HG03159 (cell line): ENCODE results near the gene POLR3K.

ENCODE experiments used
- ATAC-seq: cut with Tn5 transposase; IDR thresholded peaks from one replicate; pipeline ENCODE4 v1.9.1; 2021; ENCODE audit warnings: mild to moderate bottlenecking, moderate library complexity; ENCODE audit not compliant: unreplicated experiment

Gene POLR3K

DNA sequence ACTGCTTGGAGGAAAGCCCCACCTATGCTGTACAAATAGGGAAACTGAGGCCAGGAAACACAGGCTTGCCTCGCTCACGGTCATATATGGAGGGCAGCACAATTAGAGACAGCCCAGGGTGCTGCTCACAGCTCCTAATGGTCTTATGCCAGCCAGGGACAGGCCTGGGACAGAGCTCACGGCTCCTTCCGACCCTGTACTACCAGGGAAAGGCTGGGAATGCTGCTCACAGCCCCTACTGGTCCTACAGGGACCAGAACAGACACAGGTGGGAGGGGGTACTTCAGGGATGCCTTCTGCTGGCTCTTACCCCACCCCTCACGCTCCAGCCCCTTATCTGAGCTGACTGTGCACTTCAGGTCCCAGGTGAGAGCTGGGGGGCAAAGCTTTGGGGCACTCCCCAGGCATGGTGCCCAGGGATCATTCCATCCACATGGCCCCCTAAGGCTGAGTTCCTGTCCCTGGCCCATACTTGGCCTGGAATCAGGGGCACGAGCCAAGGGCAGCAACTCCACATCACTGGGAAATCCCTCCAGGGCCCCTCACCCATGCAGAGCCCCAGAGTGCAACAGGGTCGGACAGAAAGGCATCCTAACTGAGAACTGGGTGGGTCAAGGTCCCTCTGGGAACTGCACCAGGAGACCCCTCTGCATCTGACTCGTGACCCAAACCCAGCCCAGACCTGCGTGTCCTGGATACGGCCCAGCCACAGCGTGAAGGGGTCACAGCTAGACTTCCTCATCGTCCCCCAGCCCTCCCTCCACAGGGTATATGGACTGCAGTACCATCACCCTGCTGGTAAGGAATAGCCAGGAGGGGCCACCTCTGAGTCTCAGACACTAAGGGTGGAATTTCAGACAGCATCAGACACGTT is 13.1 kb upstream of the POLR3K start:
- ATAC-seq, result no peak

DNA sequence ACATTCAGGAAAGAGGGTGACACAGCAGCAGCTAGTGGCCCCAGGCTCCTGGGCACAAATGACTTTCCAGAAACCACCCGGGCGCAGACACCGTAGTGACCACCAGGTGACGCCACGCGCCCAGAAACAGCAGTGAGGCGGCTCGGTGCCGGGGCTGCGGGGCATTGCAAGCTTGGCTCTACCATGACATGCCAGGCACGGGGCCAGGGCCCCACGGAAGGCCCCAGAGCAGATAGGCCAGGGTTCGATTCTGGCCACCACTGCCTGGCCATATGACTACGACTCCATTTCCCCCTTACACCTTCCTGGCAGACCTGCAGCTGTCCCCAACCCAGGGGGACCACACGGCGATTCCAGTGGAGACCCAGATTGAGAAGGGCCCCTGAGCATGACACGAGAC is 12.3 kb upstream of the POLR3K start:
- ATAC-seq, result no peak

DNA sequence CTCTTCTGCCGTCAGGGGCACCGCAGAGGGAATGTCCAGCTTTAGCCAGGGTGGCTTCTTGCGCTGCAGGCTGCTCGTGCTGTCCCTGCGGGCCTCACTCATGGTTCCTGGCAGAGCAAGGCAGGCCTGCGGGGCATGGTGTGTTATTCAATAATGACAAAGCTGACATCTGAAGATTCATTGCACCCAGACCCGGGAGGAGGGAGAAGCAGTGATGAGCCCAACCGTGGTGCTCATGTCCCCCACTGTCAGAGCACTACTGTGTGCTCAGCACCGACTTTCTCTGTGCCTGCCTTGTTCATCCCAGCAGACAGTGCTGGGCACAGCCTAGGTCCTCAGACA is 11.5 kb upstream of the POLR3K start:
- no peak for ATAC-seq

DNA sequence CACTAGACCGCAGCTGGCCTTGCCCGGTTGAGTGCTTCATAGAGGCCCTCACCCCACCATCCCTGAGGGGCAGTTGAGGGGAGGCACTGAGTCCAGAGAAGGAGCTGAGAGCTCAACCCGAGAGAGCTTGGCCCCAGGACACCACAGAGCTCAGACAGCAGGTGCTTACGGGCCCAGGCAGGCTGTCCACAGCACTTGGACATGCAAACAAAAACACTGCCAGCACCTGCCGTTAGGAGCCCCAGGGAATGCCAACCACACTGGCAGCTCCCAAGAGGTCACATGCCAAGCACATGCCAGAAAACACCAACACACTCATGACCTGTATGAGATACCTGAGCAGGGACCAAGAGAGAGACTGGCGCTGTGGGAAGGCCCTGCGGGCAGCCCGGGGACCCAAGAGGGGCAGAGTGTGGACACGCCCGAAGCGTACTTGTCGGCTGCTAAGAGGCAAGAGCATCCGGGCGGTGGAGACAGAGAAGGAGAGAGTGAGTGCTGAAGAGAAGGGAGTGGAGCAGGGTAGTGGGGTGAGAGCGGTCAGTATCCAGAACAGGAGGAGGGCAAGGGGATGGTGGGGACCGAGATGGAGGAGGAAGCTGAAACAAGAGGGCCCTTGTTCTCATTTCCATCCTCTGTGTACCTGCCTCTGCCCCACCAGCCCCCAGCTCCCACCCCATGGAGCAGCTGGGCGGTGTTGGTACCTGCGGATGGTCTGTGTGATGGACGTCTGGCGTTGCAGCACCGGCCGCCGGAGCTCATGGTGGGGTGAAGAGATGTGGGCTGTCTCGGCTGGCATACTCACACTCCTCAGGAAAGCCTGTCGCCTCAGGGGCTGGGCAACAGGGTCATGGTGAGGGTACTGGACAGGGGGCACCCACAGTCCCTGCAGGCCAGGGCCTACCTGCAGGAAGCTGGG is 10.8 kb upstream of the POLR3K start:
- no peak for ATAC-seq

DNA sequence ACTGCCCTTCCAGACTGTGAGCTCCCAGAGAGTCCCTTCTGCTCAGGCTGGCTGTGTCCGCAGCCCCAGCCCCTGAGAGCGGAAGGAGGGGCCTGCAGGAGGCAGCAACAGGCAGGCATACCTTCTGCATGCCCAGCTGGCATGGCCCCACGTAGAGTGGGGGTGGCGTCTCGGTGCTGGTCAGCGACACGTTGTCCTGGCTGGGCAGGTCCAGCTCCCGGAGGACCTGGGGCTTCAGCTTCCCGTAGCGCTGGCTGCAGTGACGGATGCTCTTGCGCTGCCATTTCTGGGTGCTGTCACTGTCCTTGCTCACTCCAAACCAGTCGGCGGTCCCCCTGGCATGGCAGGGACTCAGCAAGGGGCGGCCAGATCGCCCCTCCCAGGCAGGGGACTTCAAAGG is 10.1 kb upstream of the POLR3K start:
- no peak for ATAC-seq

DNA sequence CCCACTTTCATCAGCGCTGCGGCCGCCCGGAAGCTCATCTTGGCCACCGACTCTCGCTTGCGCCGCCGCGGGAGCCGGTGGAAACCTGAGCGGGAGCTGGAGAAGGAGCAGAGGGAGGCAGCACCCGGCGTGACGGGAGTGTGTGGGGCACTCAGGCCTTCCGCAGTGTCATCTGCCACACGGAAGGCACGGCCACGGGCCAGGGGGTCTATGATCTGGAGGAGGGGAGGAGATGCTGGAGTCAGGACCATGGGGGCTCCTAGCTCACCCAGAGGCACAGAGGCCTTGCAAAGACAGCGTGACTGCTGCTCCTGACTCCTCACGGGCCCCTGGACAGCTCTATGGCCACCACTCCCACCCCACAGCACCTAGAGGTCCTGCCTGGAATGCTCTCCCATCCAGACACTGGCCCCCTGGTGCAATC is 9.6 kb upstream of the POLR3K start:
- no peak for ATAC-seq

DNA sequence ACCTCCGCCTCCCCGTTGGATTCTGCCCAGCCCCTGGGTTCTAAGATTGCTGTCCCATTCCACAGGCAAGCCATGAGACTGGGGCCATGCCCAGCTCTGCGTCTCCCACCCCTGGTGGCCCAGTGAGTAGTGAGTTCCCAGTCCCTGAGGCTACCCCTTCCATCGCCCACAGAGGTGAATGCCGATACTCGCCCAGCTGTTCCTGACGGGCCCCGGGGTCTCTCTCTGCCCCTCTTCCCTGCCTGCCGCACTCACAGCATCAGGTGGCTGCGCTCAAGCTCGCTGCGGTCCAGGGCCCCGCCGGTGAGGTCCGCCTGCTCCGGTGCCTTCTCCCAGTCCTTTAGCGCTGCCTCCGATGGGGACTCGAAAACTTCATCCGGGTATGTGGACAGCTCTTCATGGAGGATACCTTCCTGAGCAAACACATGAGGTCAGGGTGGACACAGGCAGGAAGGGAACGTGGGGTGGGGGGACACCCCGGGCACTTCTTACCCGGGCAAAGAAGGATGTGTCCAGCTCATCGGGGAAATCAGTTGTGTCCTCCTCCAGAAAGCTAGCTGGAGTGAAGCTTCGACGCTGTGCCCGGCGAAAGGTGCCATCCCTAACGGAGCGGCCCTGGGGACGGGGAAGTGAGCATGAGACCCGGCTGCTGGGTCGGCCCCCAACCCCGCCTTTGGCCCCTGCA is 9.0 kb upstream of the POLR3K start:
- no peak for ATAC-seq

DNA sequence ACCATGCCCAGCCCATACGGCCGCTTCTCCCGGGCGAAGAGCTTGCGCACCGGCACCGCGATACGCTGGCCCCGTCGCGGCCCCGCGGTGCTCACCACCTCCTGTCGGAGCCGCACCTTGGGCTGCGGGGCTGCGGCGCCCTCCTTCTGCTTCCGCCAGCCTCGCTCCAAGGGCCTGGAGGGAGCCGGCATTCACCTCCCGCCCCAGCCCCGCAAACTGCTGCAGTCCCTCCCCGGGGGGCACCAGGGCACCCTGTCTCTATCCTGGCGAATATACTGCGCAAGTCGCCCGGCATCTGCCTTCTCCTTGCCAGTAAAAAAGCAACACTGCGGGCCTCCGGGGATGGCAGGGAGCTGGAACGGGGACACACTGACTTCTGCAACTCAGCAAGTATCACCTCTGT is 8.5 kb upstream of the POLR3K start:
- no peak for ATAC-seq

DNA sequence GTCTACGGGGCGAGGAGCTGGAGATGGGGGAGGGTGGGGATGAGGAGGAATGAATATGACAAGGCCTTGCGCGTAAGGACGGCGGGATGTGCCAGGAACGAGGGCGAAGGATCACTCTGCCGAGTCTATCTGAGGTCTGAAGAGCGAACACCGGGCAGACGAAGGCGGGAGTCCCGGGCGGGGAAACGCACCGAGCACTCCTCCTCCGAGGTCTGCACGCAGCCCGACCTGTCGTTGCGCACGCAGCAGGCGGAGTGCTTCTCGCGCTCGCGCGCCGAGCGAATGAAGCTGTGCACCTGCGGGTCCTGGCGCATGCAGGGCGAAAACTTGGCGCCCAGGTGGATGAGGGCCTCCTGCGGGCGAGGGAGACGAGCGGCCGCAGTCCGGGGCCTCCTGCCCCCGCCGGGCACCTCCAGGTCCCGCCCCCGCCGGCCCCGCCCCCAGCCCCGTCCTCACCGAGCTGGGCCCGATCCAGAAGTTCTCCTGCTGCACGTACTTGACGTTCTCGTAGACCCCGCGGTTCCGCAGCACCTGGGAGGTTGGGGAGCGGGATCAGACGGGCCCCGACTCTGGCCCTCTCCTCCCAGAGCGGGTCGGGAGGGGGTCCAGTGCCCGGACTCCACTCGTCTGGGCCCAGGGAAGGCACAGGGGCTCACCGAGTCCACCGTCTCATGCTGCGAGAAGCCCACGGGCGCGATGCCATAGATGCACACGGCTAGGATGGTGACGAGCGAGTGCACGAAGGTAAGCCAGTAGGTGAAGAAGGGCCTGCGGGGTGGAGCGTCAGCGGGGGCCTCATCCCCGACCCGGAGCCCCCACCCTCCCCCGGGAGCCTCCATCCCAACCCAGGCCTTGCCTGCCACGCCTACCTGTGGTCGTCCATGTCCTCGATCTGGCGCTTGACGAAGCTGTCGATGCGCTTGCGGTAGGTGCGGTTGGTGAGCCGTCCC is 7.8 kb upstream of the POLR3K start:
- ATAC-seq, result no peak

DNA sequence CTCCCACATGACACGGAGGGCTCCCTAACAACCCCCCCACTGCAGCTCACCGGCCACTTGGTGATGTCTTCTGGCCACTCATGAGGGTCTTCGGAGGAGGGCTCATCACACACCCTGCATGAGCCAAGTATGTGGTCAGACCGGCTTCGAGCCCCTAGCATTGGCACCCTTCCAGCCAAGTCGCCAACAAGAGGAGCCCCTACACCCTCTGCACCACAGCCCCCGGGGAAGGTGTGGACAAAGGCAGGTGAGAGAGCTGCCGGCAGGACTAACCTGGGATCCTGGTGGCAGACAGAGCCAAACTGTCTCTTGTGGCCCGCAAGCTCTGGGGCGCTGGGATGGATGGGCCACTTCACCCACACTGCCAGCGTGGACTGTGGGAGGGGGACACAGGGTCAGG is 6.8 kb upstream of the POLR3K start:
- no peak for ATAC-seq

DNA sequence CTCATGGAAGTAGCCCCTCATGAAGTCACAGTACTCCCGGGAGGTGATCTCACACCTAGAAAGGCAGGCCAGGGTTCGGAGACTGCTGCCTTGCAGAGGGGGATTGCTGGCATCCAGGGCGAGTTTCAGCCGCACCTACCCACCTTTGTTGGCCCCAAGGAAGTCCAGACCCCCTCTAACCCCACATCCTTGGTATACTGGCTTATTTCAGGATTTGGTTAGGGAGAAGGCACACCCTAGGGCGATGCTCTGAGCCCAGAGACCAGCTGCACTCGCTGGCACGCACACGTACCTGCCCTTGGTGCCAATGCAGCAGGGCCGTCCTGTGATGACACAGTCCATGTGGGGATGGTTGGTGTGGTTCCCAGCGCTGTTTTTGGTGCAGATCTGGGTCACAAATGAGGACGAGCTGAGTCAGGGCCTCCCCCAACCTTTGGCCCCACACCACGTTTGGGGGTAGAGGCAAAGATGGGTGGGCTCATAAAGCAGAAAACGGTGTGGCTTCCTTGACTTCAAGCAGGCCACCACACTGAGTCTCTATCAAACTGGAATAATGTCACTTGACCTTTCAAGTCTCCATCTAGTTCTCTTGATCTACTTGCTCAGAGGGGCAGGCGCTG is 6.1 kb upstream of the POLR3K start:
- ATAC-seq, result no peak

DNA sequence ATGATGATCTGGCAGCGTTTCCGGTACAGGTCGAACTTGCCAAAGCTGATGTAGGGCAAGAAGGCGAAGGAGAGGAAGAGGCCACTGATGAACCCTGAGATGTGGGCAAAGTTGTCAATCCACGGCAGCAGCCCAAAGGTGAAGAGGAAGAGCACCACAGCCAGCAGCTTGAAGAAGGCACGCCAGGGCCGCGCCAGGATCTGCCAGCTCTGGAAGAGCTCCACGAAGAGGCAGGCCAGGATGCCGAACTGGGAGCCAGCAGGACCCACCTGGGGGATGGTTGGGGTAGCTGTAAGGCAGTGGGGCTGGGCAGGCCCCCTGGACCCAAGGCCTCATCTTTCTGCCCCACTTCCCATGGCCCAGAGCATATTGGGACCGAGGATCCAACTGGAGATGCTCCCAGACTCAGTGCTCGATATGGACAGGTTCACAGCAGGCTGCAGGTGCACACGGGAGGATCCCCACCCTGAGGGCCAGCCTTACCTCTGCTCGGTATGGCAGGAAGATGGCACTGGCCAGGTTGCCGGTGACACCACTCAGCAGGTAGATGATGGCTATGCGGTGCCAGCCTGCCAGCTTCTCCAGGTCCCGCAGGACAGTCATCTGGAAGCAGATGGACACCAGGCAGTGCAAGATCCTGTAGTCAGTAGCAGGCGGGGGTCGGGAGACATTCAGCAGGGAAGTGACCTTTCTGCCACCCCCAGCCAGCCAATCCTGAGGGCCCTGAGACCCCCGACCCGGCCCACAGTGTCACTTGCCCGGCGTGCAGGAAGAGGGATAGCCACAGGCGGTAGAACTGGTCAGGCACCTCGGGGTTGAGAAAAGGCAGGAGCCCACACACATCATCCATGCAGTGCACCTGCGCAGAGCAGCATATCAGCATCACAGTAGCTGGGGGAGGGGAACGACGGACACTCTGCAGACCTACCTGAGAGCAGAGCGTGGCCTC is 5.4 kb upstream of the POLR3K start:
- no peak for ATAC-seq

DNA sequence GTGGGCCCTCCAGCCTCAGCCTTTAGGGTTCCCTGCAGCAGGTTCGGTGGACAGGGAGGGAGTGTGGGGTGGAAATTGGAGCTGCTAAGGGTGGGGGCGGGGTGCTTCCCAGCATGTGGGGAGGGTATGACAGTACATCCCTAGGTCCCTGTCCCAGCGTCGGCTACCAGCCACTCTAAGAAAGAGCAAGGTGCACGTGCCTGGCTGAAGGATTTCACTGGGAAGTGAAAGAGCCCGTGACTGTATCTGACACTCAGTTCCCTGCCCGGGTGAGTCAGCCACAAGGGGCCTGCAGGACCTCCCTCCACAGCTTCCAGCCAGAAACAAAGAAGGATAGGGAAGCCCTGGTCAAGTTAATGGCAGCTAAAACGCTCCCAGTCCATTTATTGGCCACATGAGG is 4.3 kb upstream of the POLR3K start:
- ATAC-seq, result no peak

DNA sequence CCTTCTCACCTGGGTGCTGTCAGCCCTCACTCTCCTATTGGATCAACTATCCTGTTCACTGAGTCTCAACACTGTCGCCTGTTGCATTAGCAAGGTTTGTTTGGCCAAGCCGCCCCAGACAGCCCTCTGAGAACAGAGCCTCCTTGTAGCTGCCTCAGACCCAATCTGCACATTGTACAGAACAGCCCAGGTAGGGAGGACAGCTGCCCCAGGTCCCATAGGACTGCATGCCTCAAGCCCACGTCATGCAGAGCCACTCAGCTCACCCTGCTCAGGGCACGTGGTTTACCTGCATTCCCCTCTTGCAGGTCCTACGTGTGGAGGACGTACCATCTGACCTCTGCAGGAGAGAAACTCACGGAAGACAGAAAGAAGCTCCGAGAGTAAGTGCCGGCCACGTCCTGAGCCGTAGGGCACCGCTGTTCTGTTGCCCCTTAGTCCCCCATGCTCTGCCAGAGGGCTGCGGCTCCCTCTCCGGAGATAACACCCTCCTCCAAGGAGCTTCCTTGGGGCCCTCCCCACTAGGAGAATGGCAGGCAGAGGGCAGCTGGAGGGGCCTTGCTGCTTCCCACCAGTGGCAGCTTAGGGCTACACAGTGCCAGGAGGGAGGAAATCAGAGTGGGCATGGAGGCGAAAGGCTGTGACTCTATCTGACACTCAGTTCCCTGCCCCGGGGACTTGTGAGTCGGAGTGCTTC is 3.0 kb upstream of the POLR3K start:
- ATAC-seq, result no peak

DNA sequence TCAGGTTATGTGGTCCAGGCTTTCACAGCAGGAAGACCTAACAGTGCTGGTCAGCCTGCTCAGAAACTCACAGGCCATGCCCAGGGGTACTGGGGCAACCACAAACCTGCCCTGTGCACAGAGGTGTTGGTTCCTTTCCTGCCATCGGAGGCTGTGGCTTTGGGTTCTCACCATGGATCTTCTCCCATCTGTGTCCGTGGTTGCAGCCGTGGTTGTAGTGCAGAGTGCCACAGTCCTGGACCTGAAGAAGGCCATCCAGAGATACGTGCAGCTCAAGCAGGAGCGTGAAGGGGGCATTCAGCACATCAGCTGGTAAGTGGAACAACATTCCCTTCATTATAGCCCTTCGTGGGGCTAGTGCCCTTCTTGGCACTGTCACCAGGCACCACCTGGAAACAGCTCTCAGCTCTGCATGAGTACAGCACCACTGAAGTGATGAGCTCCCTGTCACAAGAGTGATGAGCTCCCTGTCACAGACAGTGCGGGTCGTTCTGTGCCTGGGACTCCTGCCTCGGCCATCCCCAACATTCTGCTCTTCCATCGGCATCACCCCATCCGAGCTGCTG is 2.2 kb upstream of the POLR3K start:
- no peak for ATAC-seq

DNA sequence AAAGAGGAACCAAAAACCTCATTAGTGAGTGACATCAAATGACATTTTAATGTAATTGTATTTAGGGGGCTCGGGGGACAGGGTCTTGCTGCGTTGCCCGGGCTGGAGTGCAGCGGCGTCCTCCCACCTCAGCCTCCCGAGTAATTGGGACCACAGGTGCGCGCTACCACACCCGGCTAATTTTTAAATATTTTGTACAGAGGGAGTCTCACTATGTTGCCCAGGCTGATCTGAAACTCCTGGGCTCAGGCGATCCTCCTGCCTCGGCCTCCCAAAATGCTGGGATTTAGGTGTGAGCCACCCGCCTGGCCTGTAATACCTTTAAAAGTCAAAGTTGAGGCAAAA is 801 bp upstream of the POLR3K start:
- ATAC-seq, result no peak

DNA sequence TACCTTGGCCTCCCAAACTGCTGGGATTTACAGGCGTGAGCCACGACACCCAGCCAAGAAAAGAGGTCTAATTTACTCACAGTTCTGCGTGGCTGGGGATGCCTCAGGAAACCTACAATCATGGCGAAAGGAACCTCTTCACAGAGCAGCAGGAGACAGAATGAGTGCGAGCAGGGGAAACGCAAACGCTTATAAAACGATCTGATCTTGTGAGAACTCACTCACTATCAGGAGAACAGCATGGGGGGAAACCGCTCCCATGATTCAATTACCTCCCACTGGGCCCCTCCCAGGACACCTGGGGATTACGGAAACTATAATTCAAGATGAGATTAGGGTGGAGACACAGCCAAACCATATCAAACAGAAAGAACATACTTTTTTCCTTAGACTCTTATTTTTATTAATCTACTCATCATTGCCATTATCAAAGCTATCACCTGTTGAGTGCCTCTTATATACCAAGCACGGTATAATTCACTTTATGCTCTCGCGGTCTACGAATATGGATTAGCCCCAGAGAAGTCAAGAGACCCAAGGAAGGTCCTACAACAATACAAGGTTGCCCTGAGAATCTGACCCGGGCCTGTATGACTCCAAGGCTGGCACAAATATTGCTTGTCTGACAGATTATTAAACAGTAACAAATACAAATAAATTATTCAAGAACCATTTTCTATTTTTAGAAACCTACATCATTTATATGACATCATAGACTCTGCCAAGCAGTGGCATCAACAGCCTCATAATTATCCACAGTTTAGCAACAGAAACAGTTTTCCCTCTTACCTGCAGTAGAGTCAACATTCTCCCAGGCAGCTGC is 2.4 kb downstream of the POLR3K start:
- no peak for ATAC-seq
